Thyroid gland (tissue), 4 donors: ENCODE measurements around the gene CHP1. TPM values are rescaled to one million over a fixed set of nuclear protein-coding genes. Genes with fewer than 3 reads are reported as not detected.

Source experiments
- DNase-seq, 2 donors: peaks; one replicate each; pipeline ENCODE4 v3.0.0-alpha.2; 2019
- H3K27ac ChIP-seq, 3 donors: fragments of 200-600 bp; sonication (generic); 1 replicate in 2 of 3; 2 replicates in 1 of 3; pipeline ENCODE4 v1.5.1; 2016 to 2019; ENCODE audit warnings: mild to moderate bottlenecking in 1 of 3, moderate library complexity in 1 of 3
- H3K27me3 ChIP-seq: fragments of 200-600 bp; sonication (generic); one replicate; pipeline ENCODE4 v1.5.1; 2019
- H3K36me3 ChIP-seq, 2 donors: fragments of 200-600 bp; sonication (generic); one replicate each; pipeline ENCODE4 v1.5.1; 2016 to 2019
- H3K4me1 ChIP-seq, 2 donors: fragments of 200-600 bp; sonication (generic); one replicate each; pipeline ENCODE4 v1.5.1; 2017 to 2019
- H3K4me3 ChIP-seq, 3 donors: fragments of 200-600 bp; sonication (generic); replicated peaks in 1 of 3; 1 replicate in 2 of 3; 2 replicates in 1 of 3; pipeline ENCODE4 v1.5.1; 2016; ENCODE audit warnings: mild to moderate bottlenecking in 1 of 3
- H3K9me3 ChIP-seq: fragments of 200-600 bp; sonication (generic); one replicate; pipeline ENCODE4 v1.5.1; 2017
- CTCF ChIP-seq, 6 experiments: fragments of 200-600 bp in 3 of 6; fragments of 450-650 bp in 3 of 6; sonication (generic) in 3 of 6; IDR thresholded peaks; one replicate each; pipeline ENCODE4 v1.5.1; 2016 to 2019; ENCODE audit warnings: antibody characterized with exemption in 6 of 6, mild to moderate bottlenecking in 2 of 6, inconsistent platforms in 1 of 6, moderate library complexity in 1 of 6
- POLR2A ChIP-seq, 2 donors: fragments of 450-650 bp; IDR thresholded peaks; one replicate each; pipeline ENCODE4 v1.6.1; 2017; ENCODE audit warnings: antibody characterized with exemption in 2 of 2, mild to moderate bottlenecking in 2 of 2, moderate library complexity in 1 of 2
- WGBS, 2 donors: methylation state at CpG; one replicate each; pipeline ENCODE4 v1.1.5; 2017; 5-methylcytosine and 5-hydroxymethylcytosine counted together
- intact Hi-C: fragments of 100-400 bp; cut with DNase I; formaldehyde crosslinking; loops from one replicate; pipeline ENCODE4 v1.15.1; 2023
- total RNA-seq, 4 donors: library from RNA; depleted of rRNA; stranded (reverse); fragments of >200 nt; gene quantifications; one replicate each; pipeline ENCODE4 v1.2.3, GENCODE V29; 2016

The CHP1 gene
- total RNA-seq, 4 donors from 2014 or later = 163 to 347 (median 248) TPM

- peaks cover 19 to 29% of the 10 kb centered on the region in 2 donors for H3K36me3 ChIP-seq
- no peaks in the 10 kb centered on the region for H3K27me3 ChIP-seq
- peaks cover 6 to 12% of the 10 kb centered on the region in 2 donors for H3K4me1 ChIP-seq
- TF ChIP-seq POLR2A (IDR thresholded peaks at IDR 0.05) (no peak), CTCF (IDR thresholded peaks at IDR 0.05) (no peak)
- peak in 1 of 2 donors; percentile 15 for DNase-seq
- peak overlapping the region; percentile 7 to 100 (median 80) for H3K4me3 ChIP-seq
- WGBS, 2 donors = 1 to 2% methylated on average over 20 of the region's 20 CpGs
- intact Hi-C loops = loop anchor here (5.0 to 10.0 kb wide), 2 partner anchors 48 to 50 kb away; partner anchors contain the start of genes CHP1, EXD1, NUSAP1 and OIP5
- no peaks in the 10 kb centered on the region for H3K9me3 ChIP-seq
- H3K27ac ChIP-seq = peak overlapping the region; percentile 37 to 92 (median 91)
These were observed 53.5 kb downstream of the CHP1 start for GRCh38 chr15:41284427-41285177.

DNA sequence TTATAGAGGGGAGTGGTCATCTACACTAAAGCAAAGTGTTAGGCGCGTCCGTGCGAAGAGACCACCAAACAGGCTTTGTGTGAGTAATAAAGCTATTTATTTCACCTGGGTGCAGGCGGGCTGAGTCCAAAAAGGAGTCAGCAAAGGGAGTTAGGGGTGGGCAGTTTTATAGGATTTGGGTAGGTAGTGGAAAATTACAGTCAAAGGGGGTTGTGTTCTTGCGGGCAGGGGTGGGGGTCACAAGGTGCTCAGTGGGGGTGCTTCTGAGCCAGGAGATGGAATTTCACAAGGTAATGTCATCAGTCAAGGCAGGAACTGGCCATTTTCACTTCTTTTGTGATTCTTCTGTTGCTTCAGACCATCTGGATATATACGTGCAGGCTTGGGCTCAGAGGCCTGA is 54.2 kb downstream of the CHP1 start:
- Histone ChIP-seq H3K4me1 (peaks cover 6 to 12% of the 10 kb centered on the region in 2 donors), H3K4me3 (peak overlapping the region in 1 of 3 donors; percentile 100), H3K36me3 (peaks cover 19 to 29% of the 10 kb centered on the region in 2 donors), H3K27ac (peak overlapping the region in 1 of 3 donors; percentile 92), H3K9me3 (no peaks in the 10 kb centered on the region), H3K27me3 (no peaks in the 10 kb centered on the region)
- no peak for DNase-seq
- TF ChIP-seq CTCF (IDR thresholded peaks at IDR 0.05) = no peak
- TF ChIP-seq POLR2A (IDR thresholded peaks at IDR 0.05) = no peak
- intact Hi-C loops = loop anchor here (5.0 to 10.0 kb wide), 2 partner anchors 47 to 50 kb away; partner anchors contain the start of genes CHP1, EXD1, NUSAP1 and OIP5
- WGBS, 2 donors = 43 to 45% methylated on average over 7 of the region's 7 CpGs

GRCh38 chr15:41286665-41287333 is 55.7 kb downstream of the CHP1 start:
- intact Hi-C loops = loop anchor here (5.0 to 10.0 kb wide), 2 partner anchors 46 to 52 kb away; partner anchors contain the start of genes CHP1, EXD1, NUSAP1 and OIP5

DNA sequence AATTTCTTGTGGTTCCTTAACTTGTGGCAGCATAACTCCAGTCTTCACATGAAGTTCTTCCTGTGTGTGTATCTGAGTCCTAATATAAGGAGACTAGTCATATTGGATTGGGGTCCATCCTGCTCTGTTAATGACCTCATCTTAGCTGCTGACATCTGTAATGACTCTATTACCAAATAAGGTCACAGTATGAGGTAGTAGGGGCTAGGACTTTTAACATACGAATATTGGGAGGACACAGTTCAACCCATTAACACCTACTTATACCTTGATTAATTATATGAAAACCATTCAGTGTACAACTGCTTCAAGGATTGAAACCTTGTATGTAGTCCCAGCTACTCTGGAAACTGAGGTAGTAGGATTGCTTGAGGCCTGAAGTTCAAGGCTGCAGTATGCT is 57.4 kb downstream of the CHP1 start:
- intact Hi-C loops = loop anchor here (5.0 to 10.0 kb wide), 2 partner anchors 44 to 54 kb away; partner anchors contain the start of genes CHP1, EXD1, NUSAP1 and OIP5

More at GRCh38 chr15:41286665-41287333, 55.7 kb downstream of the CHP1 start:
- no peak overlapping the region for H3K27ac ChIP-seq
- H3K4me3 ChIP-seq = no peak overlapping the region
- H3K4me1 ChIP-seq = peaks cover 6 to 12% of the 10 kb centered on the region in 2 donors
- WGBS, 2 donors = 98% methylated on average over 6 of the region's 6 CpGs
- no peaks in the 10 kb centered on the region for H3K27me3 ChIP-seq
- H3K36me3 ChIP-seq = peaks cover 19 to 29% of the 10 kb centered on the region in 2 donors
- DNase-seq = no peak
- H3K9me3 ChIP-seq = no peaks in the 10 kb centered on the region
- TF ChIP-seq POLR2A (IDR thresholded peaks at IDR 0.05) = no peak
- TF ChIP-seq CTCF (IDR thresholded peaks at IDR 0.05) = no peak

More for the DNA sequence above, 57.4 kb downstream of the CHP1 start:
- DNase-seq = no peak
- H3K9me3 ChIP-seq = no peaks in the 10 kb centered on the region
- 92 to 100% methylated on average over 1 of the region's 1 CpG for WGBS, 2 donors
- H3K36me3 ChIP-seq = peaks cover 19 to 29% of the 10 kb centered on the region in 2 donors
- no peak for TF ChIP-seq POLR2A (IDR thresholded peaks at IDR 0.05)
- TF ChIP-seq CTCF (IDR thresholded peaks at IDR 0.05) = no peak
- no peaks in the 10 kb centered on the region for H3K27me3 ChIP-seq
- no peak overlapping the region for H3K27ac ChIP-seq
- H3K4me1 ChIP-seq = peaks cover 6 to 12% of the 10 kb centered on the region in 2 donors
- H3K4me3 ChIP-seq = no peak overlapping the region
